Spinal cord (tissue), 10 donors: ENCODE data around the gene ITPK1. TPM values are rescaled to one million over a fixed set of nuclear protein-coding genes. Genes with fewer than 3 reads are reported as not detected.

Source experiments
- DNase-seq, 6 donors: peaks; one replicate each; pipeline versions ENCODE4 v3.0.0 to v3.0.0-alpha.2; 2013 to 2015; ENCODE audit warnings: low spot score in 6 of 6, low read depth in 4 of 6
- H3K27ac ChIP-seq: one replicate; pipeline ENCODE4 v1.5.1; 2013; ENCODE audit warnings: low read depth, low read length, control low read depth
- H3K27me3 ChIP-seq: one replicate; pipeline ENCODE4 v1.6.1; 2013; ENCODE audit warnings: low read length; ENCODE audit not compliant: control insufficient read depth, insufficient read depth
- H3K36me3 ChIP-seq: one replicate; pipeline ENCODE4 v1.6.1; 2013; ENCODE audit warnings: low read length; ENCODE audit not compliant: control insufficient read depth, insufficient read depth
- H3K4me1 ChIP-seq: one replicate; pipeline ENCODE4 v1.6.1; 2013; ENCODE audit warnings: low read length; ENCODE audit not compliant: control insufficient read depth, insufficient read depth
- H3K4me3 ChIP-seq: one replicate; pipeline ENCODE4 v1.5.1; 2013; ENCODE audit warnings: low read depth, low read length, control low read depth
- H3K9me3 ChIP-seq: one replicate; pipeline ENCODE4 v1.6.1; 2013; ENCODE audit warnings: low read length; ENCODE audit not compliant: control insufficient read depth, insufficient read depth
- WGBS: methylation state at CpG from one replicate; pipeline ENCODE4 v1.1.5; 2013; ENCODE audit warnings: missing lambda C conversion rate; ENCODE audit not compliant: insufficient coverage; 5-methylcytosine and 5-hydroxymethylcytosine counted together
- polyA plus RNA-seq, 2 donors: library from polyadenylated mRNA; unstranded; fragments of 120-200 nt; gene quantifications; one replicate each; pipeline ENCODE4 v1.2.1, GENCODE V29; 2013; ENCODE audit not compliant: insufficient read length in 2 of 2
- total RNA-seq, 2 donors: library from RNA; depleted of rRNA in 1 of 2; stranded (reverse); fragments of 120-200 nt in 1 of 2; fragments of >200 nt in 1 of 2; gene quantifications; one replicate each; pipeline versions ENCODE4 v1.2.3 to v1.2.4, GENCODE V29; 2013 to 2014
- donor health status: healthy.

ITPK1 gene
- total and polyA plus RNA-seq, 4 donors = 33.8 to 147 (median 83.3) TPM

DNA sequence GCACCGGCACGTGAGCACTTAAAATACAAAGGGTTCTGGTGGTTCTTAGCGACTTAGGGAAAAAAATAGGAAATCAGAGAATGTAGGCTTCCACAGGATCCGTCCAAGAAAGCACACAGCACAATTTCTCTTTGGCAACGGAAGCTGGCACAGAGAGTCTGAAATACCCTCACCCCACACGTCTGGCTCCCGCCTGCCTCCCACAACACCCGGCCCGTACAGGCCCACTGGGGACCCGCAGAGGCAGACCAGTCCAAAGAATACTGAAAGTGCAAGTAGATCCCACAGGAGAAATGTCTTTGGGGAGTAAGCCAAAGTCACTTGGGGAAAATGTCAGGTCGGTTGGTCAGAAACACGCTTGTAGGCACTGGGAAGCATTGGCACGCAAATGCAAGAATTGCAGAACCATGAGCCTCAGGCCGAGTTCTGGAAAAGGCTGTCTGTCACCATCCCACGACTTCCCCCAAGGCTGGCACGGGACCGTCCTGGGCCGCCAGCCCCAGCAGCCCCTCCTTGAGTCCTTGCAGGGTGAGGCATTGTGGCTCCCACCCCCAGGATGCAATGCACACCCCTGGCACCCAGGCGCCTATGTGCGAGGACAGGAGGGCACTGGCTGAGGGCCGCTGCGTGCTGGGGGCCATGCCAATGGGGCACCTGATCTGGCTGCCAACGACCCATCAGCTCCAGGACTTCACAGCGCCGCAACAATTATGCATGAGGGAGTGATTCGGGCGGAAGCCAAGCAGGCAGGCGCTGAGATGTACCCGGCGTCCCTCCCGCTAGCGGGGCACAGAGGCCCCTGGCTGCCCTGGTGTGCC is 163.0 kb downstream of the ITPK1 start:
- H3K4me3 ChIP-seq = no peak overlapping the region
- peak overlapping the region; percentile 25 for H3K27ac ChIP-seq
- H3K9me3 ChIP-seq = no peaks in the 10 kb centered on the region
- 56% methylated on average over 23 of the region's 32 CpGs for WGBS
- H3K27me3 ChIP-seq = no peaks in the 10 kb centered on the region
- H3K4me1 ChIP-seq = peaks cover 43% of the 10 kb centered on the region
- peak in 2 of 6 donors; percentile 53 to 63 for DNase-seq
- peaks cover 65% of the 10 kb centered on the region for H3K36me3 ChIP-seq

DNA sequence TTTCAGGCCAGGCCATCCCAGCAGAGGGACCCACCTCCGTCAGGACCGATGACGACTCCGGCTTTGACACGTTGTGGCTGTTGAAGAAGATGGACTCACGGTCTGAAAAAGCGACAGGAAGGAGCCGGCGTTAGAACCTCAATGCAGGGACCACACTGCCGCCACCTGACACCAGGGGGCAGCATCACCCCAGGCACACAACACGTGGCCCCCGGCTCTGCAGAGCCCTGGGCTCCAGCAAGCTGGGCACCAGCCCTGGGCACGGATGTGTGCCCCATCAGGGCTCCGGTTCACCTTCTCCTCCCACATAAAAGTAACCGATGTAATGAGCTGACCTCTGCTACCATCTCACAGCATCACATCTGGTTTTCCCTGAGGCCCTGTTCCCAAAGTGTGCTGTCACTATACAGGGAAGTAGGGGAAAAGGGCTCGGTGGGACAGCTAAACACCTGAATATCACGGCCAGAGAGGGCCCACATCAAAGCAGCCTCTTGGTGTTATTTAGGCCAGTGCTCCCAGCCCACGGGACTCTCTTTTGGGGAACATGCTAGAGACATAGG is 163.7 kb downstream of the ITPK1 start:
- Histone ChIP-seq H3K4me3 (no peak overlapping the region), H3K27me3 (no peaks in the 10 kb centered on the region), H3K4me1 (peaks cover 36% of the 10 kb centered on the region), H3K9me3 (no peaks in the 10 kb centered on the region), H3K36me3 (peaks cover 65% of the 10 kb centered on the region), H3K27ac (peak overlapping the region; percentile 25)
- 19% methylated on average over 15 of the region's 18 CpGs for WGBS
- DNase-seq = peak in 5 of 6 donors; percentile 44 to 88 (median 59)

DNA sequence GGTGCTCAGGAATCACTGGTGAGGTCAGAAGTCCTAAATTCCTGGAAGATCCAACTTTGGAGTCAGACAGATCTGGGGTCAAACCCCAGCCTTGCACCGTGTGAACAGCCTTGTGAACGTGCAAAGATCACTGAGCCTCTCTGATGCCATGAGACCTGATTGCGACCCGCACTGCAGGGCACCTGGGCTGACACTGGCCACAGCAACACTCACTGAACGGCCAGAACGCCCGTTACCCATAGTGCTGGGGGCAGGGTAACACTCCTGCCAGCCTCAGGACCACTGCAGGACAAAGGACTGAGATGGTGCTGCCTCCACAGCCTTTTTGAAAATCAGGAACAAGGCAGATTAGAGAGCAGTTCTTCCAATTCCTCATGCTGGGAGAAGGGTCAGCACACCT is 164.5 kb downstream of the ITPK1 start:
- no peak overlapping the region for H3K27ac ChIP-seq
- 92% methylated on average over 7 of the region's 7 CpGs for WGBS
- peaks cover 40% of the 10 kb centered on the region for H3K4me1 ChIP-seq
- no peaks in the 10 kb centered on the region for H3K9me3 ChIP-seq
- no peaks in the 10 kb centered on the region for H3K27me3 ChIP-seq
- peaks cover 69% of the 10 kb centered on the region for H3K36me3 ChIP-seq
- DNase-seq = no peak
- no peak overlapping the region for H3K4me3 ChIP-seq

DNA sequence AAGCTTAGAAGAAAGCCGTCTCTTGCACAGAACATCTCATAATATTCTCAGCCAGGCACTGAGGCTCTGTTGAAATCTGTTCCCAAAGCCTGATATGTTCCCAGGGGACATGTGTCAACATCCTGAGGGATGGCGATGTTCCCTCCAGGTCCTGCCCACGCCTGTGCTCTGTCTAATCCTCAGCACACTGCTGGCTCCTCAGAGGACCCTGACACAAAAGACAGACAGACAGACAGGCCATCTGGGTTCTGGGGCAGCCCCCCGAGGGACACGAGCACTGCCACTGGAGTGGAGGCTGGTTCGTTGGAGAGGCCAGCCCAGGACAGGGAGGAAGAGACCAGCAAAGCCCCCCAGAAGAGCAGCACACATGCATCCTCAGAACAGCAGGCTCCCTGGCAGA is 165.0 kb downstream of the ITPK1 start:
- Histone ChIP-seq H3K4me3 (no peak overlapping the region), H3K36me3 (peaks cover 71% of the 10 kb centered on the region), H3K4me1 (peaks cover 42% of the 10 kb centered on the region), H3K9me3 (no peaks in the 10 kb centered on the region), H3K27me3 (no peaks in the 10 kb centered on the region), H3K27ac (no peak overlapping the region)
- no peak for DNase-seq
- WGBS = 93% methylated on average over 6 of the region's 6 CpGs

DNA sequence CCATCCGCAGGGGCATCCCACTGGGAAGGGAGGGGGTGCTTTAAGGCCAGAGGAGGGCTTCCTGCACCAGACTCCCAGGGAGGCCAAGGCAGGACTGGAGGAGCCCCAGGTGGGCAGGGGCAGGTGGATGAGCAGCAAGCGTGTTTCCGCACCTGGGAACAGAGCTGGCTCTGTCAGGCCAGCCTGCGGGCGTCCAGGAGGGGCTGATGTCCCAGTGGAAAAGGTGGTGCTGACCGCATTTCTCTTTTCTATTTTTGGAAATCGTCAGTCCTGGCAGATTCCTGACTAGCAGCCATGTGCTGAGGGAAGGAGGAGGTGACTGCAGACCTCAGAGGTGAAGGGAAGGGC is 165.6 kb downstream of the ITPK1 start:
- WGBS = 99% methylated on average over 7 of the region's 7 CpGs
- Histone ChIP-seq H3K27me3 (no peaks in the 10 kb centered on the region), H3K27ac (no peak overlapping the region), H3K4me3 (no peak overlapping the region), H3K4me1 (peaks cover 48% of the 10 kb centered on the region), H3K9me3 (no peaks in the 10 kb centered on the region), H3K36me3 (peaks cover 77% of the 10 kb centered on the region)
- DNase-seq = no peak

DNA sequence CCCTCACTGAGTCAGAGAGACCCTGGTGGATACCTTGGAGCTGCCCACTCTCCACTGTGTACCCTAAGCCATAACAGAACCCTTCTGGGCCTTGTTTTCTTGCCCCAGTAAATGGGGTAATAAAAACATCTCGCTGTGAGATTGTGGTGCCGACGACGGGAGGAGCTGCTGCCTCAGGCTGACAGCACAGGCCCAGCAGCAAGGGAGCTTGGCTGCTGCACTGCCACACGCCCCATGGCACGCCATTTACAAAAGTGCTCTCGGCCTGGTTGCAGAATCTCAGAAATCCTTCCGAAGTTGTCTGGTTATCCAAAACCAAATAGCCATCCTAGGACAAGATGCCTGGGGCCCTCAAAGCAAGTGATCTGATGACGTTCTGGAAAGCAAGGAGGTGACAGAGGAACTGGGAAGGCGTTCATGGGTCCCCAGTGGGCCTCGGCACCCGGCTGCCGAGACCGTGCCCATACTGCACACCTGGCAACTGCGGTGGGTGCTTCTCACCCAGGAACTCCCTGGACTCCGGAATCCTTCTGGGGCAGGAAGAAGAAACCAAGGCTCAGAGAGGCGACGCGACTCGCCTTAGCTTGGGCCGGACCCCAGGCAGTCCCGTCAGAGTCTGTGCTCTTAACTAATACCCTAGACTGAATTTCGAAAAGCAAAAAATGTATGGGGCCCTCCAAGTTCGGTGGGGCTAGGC is 166.1 kb downstream of the ITPK1 start:
- WGBS = 92% methylated on average over 23 of the region's 24 CpGs
- Histone ChIP-seq H3K27ac (no peak overlapping the region), H3K36me3 (peaks cover 83% of the 10 kb centered on the region), H3K27me3 (no peaks in the 10 kb centered on the region), H3K9me3 (no peaks in the 10 kb centered on the region), H3K4me3 (no peak overlapping the region), H3K4me1 (peaks cover 46% of the 10 kb centered on the region)
- DNase-seq = no peak

DNA sequence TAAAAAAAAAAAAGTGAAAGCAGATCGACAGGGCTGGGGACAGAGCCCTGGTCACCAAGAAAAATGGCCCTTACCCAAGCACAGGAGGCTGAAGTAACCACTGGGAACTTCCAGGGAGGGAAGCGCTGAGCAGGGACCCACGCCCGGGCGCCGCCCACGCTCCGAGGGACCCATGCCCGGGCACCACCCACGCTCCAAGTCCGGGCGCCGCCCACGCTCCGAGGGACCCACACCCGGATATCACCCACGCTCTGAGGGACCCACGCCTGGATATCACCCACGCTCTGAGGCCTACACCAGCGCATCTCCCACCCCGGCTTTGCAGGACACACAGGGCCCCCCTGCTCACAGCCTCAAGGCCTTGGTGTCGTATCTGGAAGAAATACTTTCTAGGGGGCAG is 167.1 kb downstream of the ITPK1 start:
- no peak for DNase-seq
- H3K27ac ChIP-seq = no peak overlapping the region
- no peak overlapping the region for H3K4me3 ChIP-seq
- H3K9me3 ChIP-seq = no peaks in the 10 kb centered on the region
- H3K36me3 ChIP-seq = peaks cover 93% of the 10 kb centered on the region
- H3K27me3 ChIP-seq = no peaks in the 10 kb centered on the region
- 97% methylated on average over 22 of the region's 22 CpGs for WGBS
- peaks cover 41% of the 10 kb centered on the region for H3K4me1 ChIP-seq

DNA sequence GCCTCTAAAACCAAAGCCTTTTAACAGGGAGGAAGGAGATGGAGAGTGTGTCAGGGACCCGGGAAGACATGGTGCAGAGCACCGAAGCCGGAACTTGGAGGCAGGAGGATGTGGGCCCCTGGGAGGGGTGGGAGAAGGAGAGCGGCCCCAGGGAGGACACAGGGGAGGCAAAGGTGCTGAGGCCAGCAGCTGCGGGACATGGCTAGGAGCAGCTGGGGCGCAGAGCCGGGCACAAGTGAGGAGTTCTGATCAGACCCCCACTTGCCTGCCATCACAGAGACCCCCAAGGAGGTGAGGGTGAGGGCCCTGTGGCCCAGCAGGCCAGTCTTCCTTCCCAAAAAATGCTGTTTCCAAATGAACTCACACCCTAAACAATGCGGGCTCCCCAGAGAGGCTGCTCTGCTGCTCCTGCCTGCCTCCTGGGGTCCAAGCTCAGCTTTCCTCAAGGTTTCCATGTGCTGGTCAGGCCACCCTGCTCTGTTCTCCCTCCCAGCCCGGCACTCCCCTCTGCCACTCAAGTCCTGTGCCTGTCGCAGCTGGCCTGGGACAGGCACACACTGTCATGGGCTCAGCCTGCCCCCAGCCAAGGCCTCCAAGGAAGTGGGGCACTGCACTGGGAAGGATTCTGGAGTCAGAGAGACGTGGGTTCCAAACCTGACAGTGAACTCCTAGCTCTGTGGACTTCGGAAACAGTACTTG is 168.7 kb downstream of the ITPK1 start:
- WGBS = 92% methylated on average over 9 of the region's 12 CpGs
- no peak overlapping the region for H3K27ac ChIP-seq
- no peak for DNase-seq
- H3K27me3 ChIP-seq = no peaks in the 10 kb centered on the region
- peaks cover 25% of the 10 kb centered on the region for H3K4me1 ChIP-seq
- H3K36me3 ChIP-seq = peaks cover 97% of the 10 kb centered on the region
- no peak overlapping the region for H3K4me3 ChIP-seq
- H3K9me3 ChIP-seq = no peaks in the 10 kb centered on the region

DNA sequence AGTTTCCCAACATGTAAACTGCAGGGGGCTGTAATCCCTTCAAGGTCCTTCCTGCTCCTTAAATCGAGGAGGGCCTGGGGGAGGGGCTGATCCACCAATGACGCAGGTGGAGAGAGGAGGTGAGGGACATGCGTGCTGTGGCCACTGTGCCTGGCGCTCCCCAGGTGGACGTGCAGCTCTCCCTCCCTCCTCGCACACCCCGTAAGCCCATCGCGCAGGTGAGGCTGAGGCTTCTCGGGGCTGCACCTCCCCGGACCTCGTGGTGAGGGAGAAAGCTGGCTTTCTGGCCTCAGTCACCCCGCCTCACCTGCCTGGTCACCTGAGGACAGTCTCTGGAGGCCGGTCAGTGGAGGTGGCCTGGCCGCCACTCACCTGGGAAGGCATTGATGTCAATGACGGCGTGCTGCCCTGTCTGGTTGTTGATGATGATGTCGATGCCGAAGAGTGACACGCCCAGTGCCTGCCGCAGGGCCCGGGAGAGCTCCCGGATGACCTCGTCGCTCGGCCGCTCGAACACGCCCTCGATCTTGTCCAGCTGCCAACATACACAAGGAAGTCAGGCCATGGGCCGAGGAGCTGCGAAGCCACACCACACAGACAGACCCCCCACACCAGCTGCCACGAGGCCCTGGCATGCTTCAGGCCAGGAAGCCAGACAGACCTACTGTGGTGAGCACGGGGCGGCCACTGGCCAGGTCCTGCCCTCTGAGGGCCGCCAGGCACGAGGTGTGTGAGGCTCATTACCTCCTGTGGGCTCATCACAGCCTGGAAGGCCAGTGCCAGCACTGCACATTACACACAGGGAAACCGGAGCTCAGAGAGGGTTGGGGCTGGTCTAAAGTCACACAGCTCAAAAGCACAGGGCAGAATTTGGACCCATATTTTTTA is 169.5 kb downstream of the ITPK1 start:
- no peaks in the 10 kb centered on the region for H3K9me3 ChIP-seq
- no peak for DNase-seq
- no peaks in the 10 kb centered on the region for H3K27me3 ChIP-seq
- no peak overlapping the region for H3K27ac ChIP-seq
- H3K4me3 ChIP-seq = no peak overlapping the region
- peaks cover 98% of the 10 kb centered on the region for H3K36me3 ChIP-seq
- peaks cover 17% of the 10 kb centered on the region for H3K4me1 ChIP-seq
- WGBS = 88% methylated on average over 34 of the region's 38 CpGs
